Heart right ventricle (tissue), 16 donors: ENCODE measurements around the gene ADAMTS6. TPM values are rescaled to one million over a fixed set of nuclear protein-coding genes. Genes with fewer than 3 reads are reported as not detected.
"Not testable (repeated sequence)": the region's sequence is repeated elsewhere in the genome, so short reads cannot be mapped to it uniquely, and the experiment has no call there.

Experiments
- ATAC-seq, 8 donors: fragments of 200-7000 bp; cut with Tn5 transposase; one replicate each; pipeline ENCODE4 v1.9.1; 2020; ENCODE audit warnings: mild to moderate bottlenecking in 8 of 8, moderate library complexity in 8 of 8, moderate number of reproducible peaks in 1 of 8
- DNase-seq, 2 donors: peaks; one replicate each; pipeline ENCODE4 v3.0.0-alpha.2; 2020
- H3K27ac ChIP-seq, 10 donors: fragments of 200-600 bp; sonication (generic) in 2 of 10; one replicate each; pipeline versions ENCODE4 v1.5.0 to v1.8.0; 2020 to 2022; ENCODE audit warnings: mild to moderate bottlenecking in 3 of 10
- H3K27me3 ChIP-seq, 7 donors: fragments of 200-600 bp; one replicate each; pipeline ENCODE4 v1.8.0; 2021 to 2022; ENCODE audit warnings: mild to moderate bottlenecking in 2 of 7
- H3K36me3 ChIP-seq, 9 donors: fragments of 200-600 bp; sonication (generic) in 1 of 9; one replicate each; pipeline versions ENCODE4 v1.5.0 to v1.8.0; 2020 to 2022; ENCODE audit warnings: mild to moderate bottlenecking in 2 of 9
- H3K4me1 ChIP-seq, 9 donors: fragments of 200-600 bp; sonication (generic) in 1 of 9; one replicate each; pipeline versions ENCODE4 v1.5.0 to v1.8.0; 2020 to 2022; ENCODE audit warnings: mild to moderate bottlenecking in 4 of 9
- H3K4me3 ChIP-seq, 10 donors: fragments of 200-600 bp; sonication (generic) in 2 of 10; one replicate each; pipeline versions ENCODE4 v1.5.0 to v1.8.0; 2020 to 2022; ENCODE audit warnings: mild to moderate bottlenecking in 7 of 10, moderate library complexity in 2 of 10
- H3K9me3 ChIP-seq, 11 donors: fragments of 200-600 bp in 10 of 11; sonication (generic) in 2 of 11; one replicate each; pipeline versions ENCODE4 v1.5.0 to v1.8.0; 2013 to 2022; ENCODE audit warnings: mild to moderate bottlenecking in 2 of 11, control low read depth in 1 of 11, moderate library complexity in 1 of 11
- CTCF ChIP-seq, 9 donors: fragments of 200-600 bp; sonication (generic) in 2 of 9; IDR thresholded peaks; one replicate each; pipeline versions ENCODE4 v1.5.0 to v1.8.0; 2021 to 2022; ENCODE audit warnings: antibody characterized with exemption in 9 of 9, mild to moderate bottlenecking in 5 of 9, moderate library complexity in 1 of 9
- WGBS, 2 donors: extraction: QIAGEN DNeasy Blood & Tissue Kit; methylation state at CpG; one replicate each; pipeline ENCODE4 v1.1.7; 2013; ENCODE audit warnings: inconsistent platforms in 1 of 2; 5-methylcytosine and 5-hydroxymethylcytosine counted together
- intact Hi-C, 10 donors: fragments of 100-400 bp; cut with DNase I; formaldehyde crosslinking; loops; one replicate each; pipeline versions ENCODE4 v1.11.1 to v1.14.2; 2022
- polyA plus RNA-seq, 2 donors: library from polyadenylated mRNA; stranded (reverse); fragments of 200-250 nt; gene quantifications; one replicate each; pipeline ENCODE4 v1.2.3, GENCODE V29; 2013
- total RNA-seq, 10 donors: library from RNA; stranded (reverse); fragmentation: NEBNext Ultra II Directional in 3 of 10; extraction: Animal tissue kit (Norgen Biotek cat#: 25700) in 3 of 10; gene quantifications; one replicate each; pipeline versions ENCODE4 v1.2.1 to v1.2.4, GENCODE V29; 2021 to 2023
- donor health status: Arrhythmogenic right ventricular cardiomyopathy.
- donor health status: ischemic (EF 13 %, LVEDD 7.1; RV severe dilation, severe dysfunction).
- donor health status: healthy with polysubstance abuse.
- donor health status: DM: no; HTN: yes; CAD: no.
- donor health status: DM: no; HTN: no; CAD: no.
- donor health status: ischemic (EF 25% LVEDD 6.9; RV normal size, moderate dysfunction).
- donor health status: ischemic (EF 25% LVEDD 5.7; RV mildly dilated, moderate dysfunction).
- donor health status: healthy.
- donor health status: DM: yes; HTN: yes; CAD: no.
- donor health status: Ischemic cardiomyopathy.
- donor health status: ischemic (EF 35%, LVEDD 5.7; RV mildly dilated, moderate dysfunction).
- donor health status: nonischemic (EF 11% LVEDD 7.7; RV severe dilation, severe dysfunction).
- donor health status: DM: yes; HTN: yes; CAD: no.
- donor health status: PGD.
- donor health status: ischemic (EF 29% LVEDD 5.4; RV normal size, mild dysfunction).
- donor health status: nonischemic (EF 23%, LVEDD 6.1; RV moderate dilation, normal function).

The ADAMTS6 gene
- total and polyA plus RNA-seq, 12 donors, result 0.25 to 4.1 (median 2.1) TPM

- Histone ChIP-seq H3K27ac (no peak overlapping the region), H3K4me1 (peaks cover 0 to 3% (median 0%) of the 10 kb centered on the region in 9 donors), H3K9me3 (no peaks in the 10 kb centered on the region), H3K4me3 (no peak overlapping the region), H3K36me3 (no peaks in the 10 kb centered on the region), H3K27me3 (no peaks in the 10 kb centered on the region)
- no peak for DNase-seq
- no peak for ATAC-seq
- 58 to 70% methylated on average over 2 of the region's 2 CpGs for WGBS, 2 donors
- TF ChIP-seq CTCF (IDR thresholded peaks at IDR 0.05), result no peak
- intact Hi-C loops, result no loop called here
These were observed 295.0 kb downstream of the ADAMTS6 start for GRCh38 chr5:65186646-65187227.

- H3K4me3 ChIP-seq, result no peak overlapping the region
- DNase-seq (no peak), ATAC-seq (no peak)
- no peak overlapping the region for H3K27ac ChIP-seq
- no peaks in the 10 kb centered on the region for H3K4me1 ChIP-seq
- H3K27me3 ChIP-seq, result no peaks in the 10 kb centered on the region
- TF ChIP-seq CTCF (IDR thresholded peaks at IDR 0.05), result no peak
- 92 to 94% methylated on average over 1 of the region's 1 CpG for WGBS, 2 donors
- intact Hi-C loops, result no loop called here
- H3K36me3 ChIP-seq, result no peaks in the 10 kb centered on the region
- H3K9me3 ChIP-seq, result no peaks in the 10 kb centered on the region
These were observed 296.3 kb downstream of the ADAMTS6 start for GRCh38 chr5:65185468-65185867.

GRCh38 chr5:65184780-65185179 is 296.9 kb downstream of the ADAMTS6 start:
- Histone ChIP-seq H3K36me3 (no peaks in the 10 kb centered on the region), H3K4me3 (no peak overlapping the region), H3K9me3 (no peaks in the 10 kb centered on the region), H3K27ac (no peak overlapping the region), H3K27me3 (no peaks in the 10 kb centered on the region), H3K4me1 (no peaks in the 10 kb centered on the region)
- DNase-seq (no peak), ATAC-seq (no peak)
- no peak for TF ChIP-seq CTCF (IDR thresholded peaks at IDR 0.05)
- WGBS, 2 donors, result 77 to 79% methylated on average over 5 of the region's 5 CpGs
- intact Hi-C loops, result no loop called here

- H3K27me3 ChIP-seq, H3K36me3 ChIP-seq, H3K4me1 ChIP-seq, H3K4me3 ChIP-seq, H3K9me3 ChIP-seq, DNase-seq, intact Hi-C loops, ATAC-seq, H3K27ac ChIP-seq: not testable (repeated sequence)
- 94 to 97% methylated on average over 18 of the region's 18 CpGs for WGBS, 2 donors
These were observed 307.5 kb downstream of the ADAMTS6 start for GRCh38 chr5:65174231-65174630.

GRCh38 chr5:65173130-65173525 is 308.6 kb downstream of the ADAMTS6 start:
- DNase-seq (no peak), ATAC-seq (no peak)
- Histone ChIP-seq H3K36me3 (peaks cover 0 to 10% (median 0%) of the 10 kb centered on the region in 9 donors), H3K27ac (peak overlapping the region in 1 of 10 donors; percentile 38), H3K9me3 (no peaks in the 10 kb centered on the region), H3K4me1 (peaks cover 0 to 7% (median 0%) of the 10 kb centered on the region in 9 donors), H3K4me3 (no peak overlapping the region), H3K27me3 (no peaks in the 10 kb centered on the region)
- no peak for TF ChIP-seq CTCF (IDR thresholded peaks at IDR 0.05)
- intact Hi-C loops, result no loop called here
- 70 to 79% methylated on average over 5 of the region's 5 CpGs for WGBS, 2 donors
